EH (cell line): ENCODE data around the gene OSBPL6.

Experiments used
- DNase-seq: peaks from one replicate; pipeline ENCODE4 v3.0.0-alpha.2; 2015; ENCODE audit warnings: low read depth

The OSBPL6 gene

DNA sequence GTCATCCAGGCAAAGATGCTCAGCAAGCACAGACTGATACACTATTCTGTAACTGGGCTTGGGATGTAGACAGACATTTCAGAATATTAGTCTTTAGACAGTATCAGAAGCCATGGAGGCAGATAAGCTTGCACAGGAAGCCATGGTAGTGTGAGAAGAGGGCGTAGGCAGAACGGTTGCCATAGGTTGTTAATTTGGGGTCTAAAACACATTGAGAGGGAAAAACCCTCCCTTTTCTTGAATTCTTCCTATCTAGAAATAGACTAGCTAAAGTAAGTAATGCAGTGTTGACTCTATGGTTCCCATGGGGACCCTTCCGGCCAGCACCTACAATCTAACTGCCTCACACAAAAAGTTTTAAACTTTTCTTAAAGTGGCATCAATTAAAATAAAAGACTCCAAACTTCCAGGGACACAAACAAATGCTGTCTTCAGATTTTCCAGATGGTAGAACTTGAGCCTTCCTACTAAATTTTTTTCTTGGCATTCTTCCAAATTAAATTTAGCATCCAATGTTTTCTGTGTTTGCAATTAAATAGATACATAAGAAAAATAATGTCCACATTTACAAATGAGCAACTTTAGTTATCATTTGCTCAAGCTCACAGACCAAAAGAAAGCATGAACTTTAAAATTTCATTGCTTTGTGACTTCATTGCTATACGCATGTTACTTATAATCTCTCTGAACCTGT is 254.8 kb downstream of the OSBPL6 start:
- DNase-seq, result no peak

DNA sequence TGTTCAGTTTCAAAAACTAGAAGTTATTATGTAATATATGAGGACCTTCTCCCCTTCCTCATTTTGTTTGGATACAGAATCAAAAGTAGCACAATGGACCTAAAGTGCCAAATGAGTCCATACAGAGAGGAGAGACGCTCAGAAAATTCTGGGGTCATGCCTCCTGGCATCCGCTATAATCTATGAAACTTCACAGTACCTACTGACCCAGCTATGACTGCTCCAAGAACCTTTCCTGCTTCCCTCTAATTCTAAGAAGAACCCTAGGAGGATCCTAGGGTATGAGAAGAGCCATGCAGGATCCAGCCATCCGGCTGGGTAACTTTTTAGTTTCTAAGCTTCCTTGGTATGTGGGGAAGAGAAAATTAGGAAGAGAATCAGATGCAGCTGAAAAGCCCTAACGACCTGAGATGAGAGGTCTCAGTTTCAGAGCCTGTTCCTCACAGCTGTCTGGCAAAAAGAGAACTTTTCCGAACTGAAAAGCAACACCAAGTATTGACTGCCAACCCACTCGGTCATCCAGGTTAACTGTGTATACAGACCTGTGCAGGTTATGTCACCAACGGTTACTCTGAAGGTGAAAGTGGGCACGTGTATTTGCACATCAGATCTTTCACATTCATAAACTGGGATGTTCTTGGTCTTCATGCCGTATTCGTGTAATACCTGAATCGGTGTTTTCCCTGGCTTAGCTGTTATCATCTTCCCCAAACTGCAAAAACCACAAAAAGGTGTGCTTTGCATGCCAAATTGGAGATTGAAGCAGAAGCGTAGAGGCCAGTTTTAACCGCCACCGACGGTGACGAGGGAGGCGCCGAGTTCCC is 255.6 kb downstream of the OSBPL6 start:
- DNase-seq, result peak; percentile 7

DNA sequence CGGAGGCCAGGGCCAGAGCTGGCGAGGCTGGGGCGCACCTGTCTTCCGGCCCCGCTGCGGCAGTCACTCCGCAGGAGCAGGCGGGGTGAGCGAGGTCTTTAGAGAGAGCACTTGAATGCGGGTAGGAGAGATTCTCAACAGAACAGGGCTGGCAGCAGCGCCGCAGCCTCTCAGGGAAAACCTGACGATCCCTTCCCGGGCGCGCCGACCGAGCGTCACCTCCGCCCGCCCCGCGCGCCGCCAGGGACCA is 256.1 kb downstream of the OSBPL6 start:
- no peak for DNase-seq

DNA sequence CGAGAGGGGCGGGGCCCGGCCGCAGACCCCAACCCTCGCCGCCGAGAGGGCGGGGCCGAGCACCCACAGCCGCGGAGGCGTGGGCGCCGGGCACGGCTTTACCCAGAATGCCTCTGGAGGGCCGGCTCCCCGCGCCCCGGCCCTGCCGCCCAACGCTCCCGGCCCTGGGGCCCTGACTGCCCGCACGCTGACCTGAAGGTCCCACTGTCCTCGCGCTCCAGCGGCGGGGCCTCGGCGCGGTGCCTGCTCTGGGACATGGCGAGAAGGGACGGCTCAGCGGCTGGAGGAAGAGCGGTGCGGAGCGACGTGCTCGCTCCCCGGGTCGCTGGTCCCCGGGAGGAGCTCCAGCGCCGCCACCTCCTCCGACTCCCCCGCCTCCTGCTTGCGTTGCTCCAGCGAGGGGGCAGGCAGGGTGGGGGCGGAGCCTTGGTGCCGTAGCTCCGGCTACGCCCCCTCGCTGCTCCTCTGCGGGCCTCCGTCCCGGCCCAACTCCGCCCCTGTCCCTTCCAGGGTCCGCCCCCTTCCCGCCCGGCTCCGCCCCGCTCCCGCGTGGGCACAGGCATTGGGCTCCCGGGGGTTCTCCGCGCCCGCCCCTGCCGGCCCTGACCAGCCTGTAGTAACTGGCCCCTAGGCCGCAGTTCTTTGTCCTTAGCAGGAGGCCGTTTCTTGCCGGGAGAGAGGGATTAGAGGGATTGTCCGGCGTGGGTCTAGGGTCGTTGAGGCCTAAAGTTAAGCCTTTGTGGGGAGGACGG is 256.6 kb downstream of the OSBPL6 start, which contains the start of the genes PJVK and PRKRA:
Gene PJVK (plus strand): TSS at position 605 of the 752 bp plus-strand sequence. CDS start 2,032 bp downstream, outside the sequence.
Gene PRKRA (minus strand): TSS at position 402 of the 752 bp plus-strand sequence. CDS start 145 bp downstream, at position 257.
- DNase-seq, result peak; percentile 98

DNA sequence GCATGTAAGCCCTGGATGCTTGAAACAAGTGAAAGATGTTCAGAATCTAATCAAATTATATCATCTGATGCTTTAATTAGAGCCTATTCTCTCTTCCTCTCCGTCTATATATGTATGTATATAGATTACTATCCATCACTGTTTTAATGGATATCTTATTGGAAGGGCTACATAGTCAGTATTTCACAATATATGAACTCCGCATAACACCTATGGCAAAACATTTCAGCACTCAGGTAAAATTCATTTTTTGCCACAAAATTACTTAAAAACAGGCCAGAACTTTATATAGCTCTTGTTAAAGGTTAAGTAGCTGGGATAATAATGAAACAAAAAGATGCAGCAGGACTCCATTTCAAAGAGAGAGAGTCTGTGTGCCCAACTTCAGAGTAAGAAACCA is 258.0 kb downstream of the OSBPL6 start:
- no peak for DNase-seq
